ENCODE results near the gene PKN3. TPM values are rescaled to one million over a fixed set of nuclear protein-coding genes. Genes with fewer than 3 reads are reported as not detected.

Gene PKN3
- total and polyA plus RNA-seq, 9 of the 15 experiments (the other 6 are each of a cell fraction or from before 2014, with no cell fraction given): 0.82 to 49.2 (median 19.7) TPM

GRCh38 chr9:128750926-128751595 is 48.8 kb downstream of the PKN3 start:
- no peak for DNase-seq (ENCODE audit: extremely low read depth in 1 of 4, low spot score in 3 of 4)
- no peaks in the 10 kb centered on the region for H3K9me1 ChIP-seq (ENCODE audit: control insufficient read depth, insufficient read depth, low read length)
- H3K9me3 ChIP-seq (replicated peaks; ENCODE audit: control insufficient read depth, insufficient read depth, low read depth, low read length): no peaks in the 10 kb centered on the region
- H3K79me2 ChIP-seq (ENCODE audit: control insufficient read depth, insufficient read depth, low read length): no peaks in the 10 kb centered on the region
- no peak overlapping the region for H3K4me3 ChIP-seq
- no peaks in the 10 kb centered on the region for H3K27me3 ChIP-seq (ENCODE audit: control insufficient read depth in 2 of 2, insufficient read depth in 2 of 2, low read length in 2 of 2)
- H3K4me1 ChIP-seq (replicated peaks in 1 of 2; ENCODE audit: control insufficient read depth in 2 of 2, insufficient read depth in 2 of 2, low read length in 2 of 2): peaks cover 0 to 10% of the 10 kb centered on the region in 2 experiments; a peak in 1 of 5 replicates
- H3K9ac ChIP-seq (ENCODE audit: insufficient read depth in 1 of 2, low read depth in 2 of 2, low read length in 2 of 2): peak overlapping the region in 1 of 2 experiments; percentile 2; a peak in 1 of 4 replicates
- H3K36me3 ChIP-seq (ENCODE audit: control insufficient read depth, insufficient read depth, low read length): peaks cover 10% of the 10 kb centered on the region; the same call in 2 of the 3 replicates
- CTCF ChIA-PET (ENCODE audit: low intra/inter-chr PET ratio): no interaction called here
- in situ Hi-C loops (cut with MboI) (no loop called here), intact Hi-C loops (cut with micrococcal nuclease) (no loop called here)
- 78% methylated on average over 21 of the region's 22 CpGs for WGBS (ENCODE audit: insufficient coverage, low coverage, missing lambda C conversion rate)
- H4K20me1 ChIP-seq (replicated peaks; ENCODE audit: control insufficient read depth, insufficient read depth, low read length): no peaks in the 10 kb centered on the region
- BruUV-seq (replicated peaks): no TSS peak
- no peak for TF ChIP-seq ATF4 (CRISPR knock-in tag; IDR thresholded peaks at IDR 0.05)
- TF ChIP-seq MLLT1 (IDR thresholded peaks at IDR 0.05): no peak
- no peak for FAIRE-seq
- no peak for ATAC-seq
- no peak overlapping the region for H3K4me2 ChIP-seq (ENCODE audit: insufficient read depth, low read length)
- H3K27ac ChIP-seq (ENCODE audit: extremely low read depth, low read depth, low read length): no peak overlapping the region
- H2AFZ ChIP-seq (ENCODE audit: low read depth, low read length): no peak overlapping the region
- POLR2A ChIA-PET: interaction anchor here (0.6 to 1.7 kb wide), 5 partner anchors 10 to 176 kb away, joined by 3 to 7 read pairs (median 4); no protein-coding TSS in a partner anchor

Data from K562 (cell line).